HG03558 (cell line): Measurements from ENCODE around the gene LIX1.
"Not testable (repeated sequence)": the region's sequence is repeated elsewhere in the genome, so short reads cannot be mapped to it uniquely, and the experiment has no call there.

Source experiments
- ATAC-seq: cut with Tn5 transposase; IDR thresholded peaks from one replicate; pipeline ENCODE4 v1.9.1; 2021; ENCODE audit warnings: moderate number of reproducible peaks; ENCODE audit not compliant: unreplicated experiment; ENCODE audit errors: extremely low read depth

The LIX1 gene

GRCh38 chr5:97106216-97106581 is 36.2 kb downstream of the LIX1 start:
- no peak for ATAC-seq

GRCh38 chr5:97105501-97106215 is 36.8 kb downstream of the LIX1 start:
- ATAC-seq, result no peak

GRCh38 chr5:97102010-97102470 is 40.4 kb downstream of the LIX1 start:
- ATAC-seq, result no peak

GRCh38 chr5:97101189-97101910 is 41.1 kb downstream of the LIX1 start:
- ATAC-seq, result no peak

DNA sequence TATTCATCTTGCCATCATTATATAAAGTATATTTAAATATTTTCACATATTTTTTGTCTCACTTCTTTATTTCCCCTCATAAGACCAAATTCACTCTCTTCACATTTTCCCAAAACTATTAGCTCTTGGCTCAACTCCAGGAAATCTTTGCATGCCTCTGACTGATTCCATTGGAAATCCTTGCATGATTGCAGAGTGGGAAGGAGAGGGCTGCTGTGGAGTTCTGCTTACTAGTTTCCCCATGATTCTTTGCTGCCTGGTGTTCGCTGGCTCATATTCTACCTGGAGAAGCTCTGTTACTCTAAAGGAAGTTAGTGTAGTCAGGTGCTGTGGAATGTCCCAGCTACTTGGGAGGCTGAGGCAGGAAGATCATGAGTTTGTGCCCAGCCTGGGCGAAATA is 41.9 kb downstream of the LIX1 start:
- ATAC-seq, result no peak

GRCh38 chr5:97098922-97099321 is 43.5 kb downstream of the LIX1 start:
- ATAC-seq, result no peak

- no peak for ATAC-seq
Measured at GRCh38 chr5:97097326-97098230, 44.8 kb downstream of the LIX1 start.

DNA sequence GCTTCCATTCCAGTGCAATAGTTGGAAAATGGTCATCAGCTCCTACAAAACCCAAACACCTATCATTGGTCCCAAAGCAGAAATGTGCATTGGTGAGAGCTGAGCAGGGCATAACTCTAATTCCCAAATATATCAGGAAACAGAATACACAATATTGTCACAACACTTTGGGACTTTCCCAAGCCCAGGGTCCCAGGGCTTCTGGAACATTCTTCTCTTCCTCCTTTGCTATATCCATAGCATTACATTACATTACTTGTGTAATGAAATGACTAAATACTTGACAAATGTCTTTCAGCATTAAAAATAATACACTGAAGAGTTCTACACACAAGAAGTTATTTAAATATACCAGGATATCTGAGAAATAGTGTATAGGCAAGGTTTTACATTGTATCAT is 45.6 kb downstream of the LIX1 start:
- ATAC-seq, result no peak

- ATAC-seq, result no peak
Measured at GRCh38 chr5:97096191-97096590, 46.2 kb downstream of the LIX1 start.

GRCh38 chr5:97095318-97095732 is 47.1 kb downstream of the LIX1 start:
- peak; percentile 21 for ATAC-seq

GRCh38 chr5:97094579-97095317 is 47.7 kb downstream of the LIX1 start:
- peak; percentile 99 for ATAC-seq

- ATAC-seq, result no peak
Measured at GRCh38 chr5:97093193-97093592, 49.2 kb downstream of the LIX1 start.

GRCh38 chr5:97090944-97091343 is 51.5 kb downstream of the LIX1 start:
- ATAC-seq, result no peak

DNA sequence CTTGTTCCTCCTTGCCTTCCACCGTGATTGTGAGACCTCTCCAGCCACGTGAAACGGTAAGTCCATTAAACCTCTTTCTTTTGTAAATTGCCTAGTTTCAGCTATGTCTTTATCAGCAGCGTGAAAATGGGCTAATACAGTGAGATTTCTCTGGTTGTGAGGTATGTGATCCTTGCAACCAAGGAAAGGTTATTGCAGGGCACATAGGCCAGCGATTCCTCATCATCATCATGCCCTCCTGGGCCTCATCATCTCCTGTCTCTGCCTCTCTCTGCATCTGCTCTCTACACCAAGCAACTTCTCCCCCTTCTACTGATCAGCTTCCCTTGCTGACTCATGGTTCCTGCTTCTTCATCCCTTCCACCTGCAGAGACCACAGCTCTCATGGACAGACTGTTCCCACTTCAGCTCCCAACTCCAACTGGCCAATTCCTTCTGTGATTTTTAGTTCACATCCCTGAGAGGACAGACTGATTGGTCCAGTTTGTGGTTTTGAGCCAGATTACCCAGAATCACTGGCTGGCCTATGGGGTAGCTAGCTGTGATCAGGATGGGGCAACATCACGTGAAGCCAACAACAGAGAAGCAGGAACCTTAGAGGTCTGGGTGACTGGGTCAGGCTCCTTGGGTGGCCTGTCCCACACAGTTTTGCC is 53.1 kb downstream of the LIX1 start:
- no peak for ATAC-seq

GRCh38 chr5:97088774-97089148 is 53.6 kb downstream of the LIX1 start:
- no peak for ATAC-seq

- ATAC-seq, result no peak
Measured at GRCh38 chr5:97087138-97087537, 55.3 kb downstream of the LIX1 start.

DNA sequence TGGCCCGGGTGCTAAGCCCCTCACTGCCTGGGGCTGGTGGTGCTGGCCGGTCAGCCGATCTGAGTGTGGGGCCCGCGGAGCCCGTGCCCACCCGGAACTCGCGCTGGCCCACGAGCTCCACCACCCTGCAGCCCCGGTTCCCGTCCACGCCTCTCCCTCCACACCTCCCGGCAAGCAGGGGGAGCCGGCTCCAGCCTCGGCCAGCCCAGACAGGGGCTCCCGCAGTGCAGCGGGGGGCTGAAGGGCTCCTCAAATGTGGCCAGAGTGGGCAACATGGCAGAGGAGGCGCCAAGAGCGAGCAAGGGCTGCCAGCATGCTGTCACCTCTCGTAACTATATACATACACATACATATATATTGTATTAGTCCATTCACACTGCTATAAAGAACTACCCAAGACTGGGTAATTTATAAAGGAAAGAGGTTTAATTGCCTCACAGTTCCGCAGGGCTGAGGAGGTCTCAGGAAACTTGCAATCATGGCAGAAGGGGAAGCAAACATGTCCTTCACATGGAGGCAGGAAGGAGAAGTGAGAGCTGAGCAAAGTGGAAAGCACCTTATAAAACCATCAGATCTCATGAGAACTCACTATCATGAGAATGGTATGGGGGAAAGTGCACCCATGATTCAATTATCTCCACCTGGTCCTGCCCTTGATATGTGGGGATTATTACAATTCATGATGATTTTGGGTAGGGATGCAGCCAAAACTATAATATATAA is 56.8 kb downstream of the LIX1 start:
- ATAC-seq, result no peak

DNA sequence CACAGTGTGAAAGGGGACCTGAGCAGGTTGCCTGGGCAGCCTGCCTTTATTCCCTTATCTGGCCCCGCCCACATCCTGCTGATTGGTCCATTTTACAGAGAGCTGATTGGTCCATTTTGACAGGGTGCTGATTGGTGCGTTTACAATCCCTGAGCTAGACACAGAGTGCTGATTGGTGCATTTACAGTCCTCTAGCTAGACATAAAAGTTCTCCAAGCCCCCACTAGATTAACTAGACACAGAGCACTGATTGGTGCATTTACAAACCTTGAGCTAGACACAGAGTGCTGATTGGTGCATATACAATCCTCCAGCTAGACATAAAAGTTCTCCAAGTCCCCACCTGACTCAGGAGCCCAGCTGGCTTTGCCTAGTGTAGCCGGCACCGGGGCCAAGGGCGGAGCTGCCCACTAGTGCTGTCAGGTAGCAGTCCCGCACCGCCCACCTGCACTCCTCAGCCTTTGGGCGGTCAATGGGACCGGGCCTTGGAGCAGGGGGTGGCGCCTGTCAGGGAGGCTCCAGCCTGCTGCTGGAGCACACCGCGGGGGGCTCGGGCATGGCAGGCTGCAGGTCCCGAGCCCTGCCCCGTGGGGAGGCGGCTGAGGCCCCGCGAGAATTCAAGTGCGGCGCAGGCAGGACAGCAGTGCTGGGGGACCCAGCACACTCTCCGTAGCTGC is 57.5 kb downstream of the LIX1 start:
- not testable (repeated sequence) for ATAC-seq
